ENCODE results near the gene KLK6. TPM values are rescaled to one million over a fixed set of nuclear protein-coding genes. Genes with fewer than 3 reads are reported as not detected.

The KLK6 gene
- total and polyA plus RNA-seq, 2 donors (not counting 3 experiments of a cell fraction or from before 2014, with no cell fraction given) = 0.12 TPM; not detected in 1

GRCh38 chr19:50922317-50922853 lies 47.0 kb downstream of the KLK6 start:
- no peaks in the 10 kb centered on the region for H3K9me3 ChIP-seq (replicated peaks; ENCODE audit: control insufficient read depth, insufficient read depth, low read length)
- DNase-seq (ENCODE audit: low read depth, low spot score) (peak; percentile 65), FAIRE-seq (peak; percentile 95)
- H3K4me1 ChIP-seq (ENCODE audit: control insufficient read depth, extremely low read depth, insufficient read depth, low read length) = no peaks in the 10 kb centered on the region
- peaks cover 0 to 3% of the 10 kb centered on the region in 2 experiments for H3K27me3 ChIP-seq (ENCODE audit: control insufficient read depth in 2 of 2, insufficient read depth in 2 of 2, low read length in 2 of 2)
- H2AFZ ChIP-seq (ENCODE audit: low read depth, low read length) = no peak overlapping the region
- intact Hi-C loops (cut with micrococcal nuclease) (loop anchor here (1.0 to 5.0 kb wide), 7 partner anchors 16 to 565 kb away; partner anchors contain the start of gene CLEC11A), dilution Hi-C loops (cut with MboI; ENCODE audit: extremely low pct_ligation_motif_present, low sequenced_read_pairs) (no loop called here)
- H3K4me3 ChIP-seq (replicated peaks in 1 of 3; ENCODE audit: insufficient read depth in 1 of 3, low read depth in 1 of 3, low read length in 3 of 3) = no peak overlapping the region
- no peak overlapping the region for H3K4me2 ChIP-seq (ENCODE audit: insufficient read depth, low read length)
- TF ChIP-seq CTCF (IDR thresholded peaks at IDR 0.05; ENCODE audit: extremely low read depth in 1 of 2, insufficient read depth in 1 of 2, low read depth in 1 of 2, low read length in 2 of 2) (peak; percentile 83 to 84), JUN (IDR thresholded peaks at IDR 0.05; ENCODE audit: borderline replicate concordance, insufficient read depth, insufficient read length, low read depth) (no peak)
- BruUV-seq (replicated peaks) = no TSS peak
- H3K36me3 ChIP-seq (ENCODE audit: control insufficient read depth in 2 of 2, extremely low read depth in 1 of 2, insufficient read depth in 2 of 2, low read length in 2 of 2) = no peaks in the 10 kb centered on the region
- no peaks in the 10 kb centered on the region for H3K79me2 ChIP-seq (ENCODE audit: control insufficient read depth, insufficient read depth, low read length)
- no peaks in the 10 kb centered on the region for H4K20me1 ChIP-seq (replicated peaks; ENCODE audit: control insufficient read depth, extremely low read depth, insufficient read depth, low read length)
- no peaks in the 10 kb centered on the region for H3K9me1 ChIP-seq (replicated peaks; ENCODE audit: control insufficient read depth, extremely low read depth, insufficient read depth, low read length)
- ChIA-PET CTCF (interaction anchor here (0.6 to 6.6 kb wide), 46 partner anchors 8 to 748 kb away, joined by 3 to 129 read pairs (median 5); partner anchors contain the start of gene KCNC3), POLR2A (no interaction called here)
- H3K27ac ChIP-seq (ENCODE audit: insufficient read depth, low read depth, low read length) = no peak overlapping the region
- H3K9ac ChIP-seq (replicated peaks; ENCODE audit: extremely low read depth, insufficient read depth, low read length) = no peak overlapping the region

Data from endothelial cell of umbilical vein (primary cell).